ENCODE results near the gene CLDN6.

GRCh38 chr16:3020604-3021448 lies 2.8 kb upstream of the CLDN6 start:
- TF ChIP-seq CTCF (IDR thresholded peaks at IDR 0.05), result no peak
- no peak for TF ChIP-seq EP300 (IDR thresholded peaks at IDR 0.05)
- peak; percentile 97 for TF ChIP-seq POLR2AphosphoS5 (IDR thresholded peaks at IDR 0.05)

Measured in gastroesophageal sphincter (tissue), 3 donors.